Heart left ventricle (tissue), 13 donors: Measurements from ENCODE around the gene TRIP13.
"Not testable (repeated sequence)": the region's sequence is repeated elsewhere in the genome, so short reads cannot be mapped to it uniquely, and the experiment has no call there.

Experiments
- CTCF ChIP-seq, 12 donors: fragments of 200-600 bp; sonication (generic) in 4 of 12; IDR thresholded peaks; one replicate each; pipeline versions ENCODE4 v1.5.0 to v1.8.0; 2018 to 2022; ENCODE audit warnings: antibody characterized with exemption in 12 of 12, mild to moderate bottlenecking in 5 of 12
- POLR2A ChIP-seq, 2 donors: fragments of 450-650 bp; IDR thresholded peaks; one replicate each; pipeline ENCODE4 v1.6.1; 2017; ENCODE audit warnings: antibody characterized with exemption in 2 of 2, mild to moderate bottlenecking in 2 of 2, moderate library complexity in 2 of 2
- donor health status: ischemic (EF 13 %, LVEDD 7.1; RV severe dilation, severe dysfunction).
- donor health status: DM: no; HTN: yes; CAD: no.
- donor health status: DM: no; HTN: no; CAD: no.
- donor health status: ischemic (EF 25% LVEDD 6.9; RV normal size, moderate dysfunction).
- donor health status: ischemic (EF 25% LVEDD 5.7; RV mildly dilated, moderate dysfunction).
- donor health status: ischemic (EF 35%, LVEDD 5.7; RV mildly dilated, moderate dysfunction).
- donor health status: nonischemic (EF 11% LVEDD 7.7; RV severe dilation, severe dysfunction).
- donor health status: DM: yes; HTN: yes; CAD: no.
- donor health status: PGD.
- donor health status: ischemic (EF 29% LVEDD 5.4; RV normal size, mild dysfunction).
- donor health status: nonischemic (EF 23%, LVEDD 6.1; RV moderate dilation, normal function).

- TF ChIP-seq CTCF, POLR2A (IDR thresholded peaks at IDR 0.05): not testable (repeated sequence)
Observed at GRCh38 chr5:843371-843770, 49.3 kb upstream of the TRIP13 start.
